Mesothelial cell of epicardium (in vitro differentiated cells): Measurements from ENCODE around the gene SPAAR. TPM values are rescaled to one million over a fixed set of nuclear protein-coding genes. Genes with fewer than 3 reads are reported as not detected.

Source experiments
- DNase-seq, 2 experiments: peaks; one replicate each; pipeline ENCODE4 v3.0.0; 2021; ENCODE audit warnings: low spot score in 2 of 2; ENCODE audit not compliant: unreplicated experiment in 2 of 2
- H3K27ac Mint-ChIP-seq: 2 replicates; pipeline ENCODE4 v1.8.0; 2021; ENCODE audit warnings: mixed read lengths
- H3K27me3 Mint-ChIP-seq: 2 replicates; pipeline ENCODE4 v1.8.0; 2021; ENCODE audit warnings: low read depth, mixed read lengths
- H3K36me3 Mint-ChIP-seq: 2 replicates; pipeline ENCODE4 v1.8.0; 2021; ENCODE audit warnings: mixed read lengths
- H3K4me1 Mint-ChIP-seq: 2 replicates; pipeline ENCODE4 v1.8.0; 2021; ENCODE audit warnings: mixed read lengths
- H3K4me3 Mint-ChIP-seq: 2 replicates; pipeline ENCODE4 v1.8.0; 2021; ENCODE audit warnings: mild to moderate bottlenecking, moderate library complexity, mixed read lengths
- H3K9me3 Mint-ChIP-seq: 2 replicates; pipeline ENCODE4 v1.8.0; 2021; ENCODE audit warnings: mixed read lengths
- CTCF ChIP-seq: fragments of 200-600 bp; sonication (generic); IDR thresholded peaks from one replicate; pipeline ENCODE4 v1.5.0; 2021; ENCODE audit warnings: antibody characterized with exemption; ENCODE audit not compliant: unreplicated experiment
- total RNA-seq: library from RNA; stranded (reverse); gene quantifications from 3 replicates; pipeline ENCODE4 v1.2.1, GENCODE V29; 2021

Gene SPAAR, protein sequence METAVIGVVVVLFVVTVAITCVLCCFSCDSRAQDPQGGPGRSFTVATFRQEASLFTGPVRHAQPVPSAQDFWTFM
- 0.14 to 0.47 TPM (median 0.27 TPM) in 3 replicates for total RNA-seq

GRCh38 chr9:35909274-35909673, at the start of gene SPAAR:
TSS of gene SPAAR (plus strand) at chr9:35909490. CDS start at chr9:35910464, 974 bp downstream.
- no peak for DNase-seq
- no peaks in the 10 kb centered on the region for H3K9me3 Mint-ChIP-seq
- H3K36me3 Mint-ChIP-seq: no peaks in the 10 kb centered on the region
- H3K27ac Mint-ChIP-seq: peak within 1 kb of the TSS; percentile 96
- H3K4me3 Mint-ChIP-seq: no peak within 1 kb of the TSS
- H3K4me1 Mint-ChIP-seq: peaks cover 58% of the 10 kb centered on the region
- no peak for TF ChIP-seq CTCF
- no peaks in the 10 kb centered on the region for H3K27me3 Mint-ChIP-seq

DNA sequence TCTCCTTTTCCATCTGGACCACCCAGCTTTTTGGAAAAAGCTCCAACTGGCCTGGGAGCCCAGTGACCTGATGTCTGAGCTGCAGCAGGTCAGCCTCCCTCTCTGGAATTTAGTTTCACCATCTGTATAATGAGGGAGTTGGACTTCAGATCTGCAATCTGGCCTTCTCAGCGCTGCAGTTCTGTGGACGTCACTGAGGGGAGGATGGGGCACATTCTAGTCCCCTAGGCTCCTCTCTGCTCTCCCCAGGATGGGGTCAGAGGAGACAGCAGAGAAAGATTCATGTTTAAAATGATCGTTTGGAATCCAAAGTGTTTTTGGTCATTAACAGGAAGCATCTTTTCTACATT, 49.3 kb upstream of the SPAAR start:
- peaks cover 37% of the 10 kb centered on the region for H3K27me3 Mint-ChIP-seq
- H3K27ac Mint-ChIP-seq: no peak overlapping the region
- H3K36me3 Mint-ChIP-seq: peaks cover 3% of the 10 kb centered on the region
- DNase-seq: no peak
- H3K4me1 Mint-ChIP-seq: no peaks in the 10 kb centered on the region
- H3K9me3 Mint-ChIP-seq: no peaks in the 10 kb centered on the region
- no peak overlapping the region for H3K4me3 Mint-ChIP-seq
- TF ChIP-seq CTCF: no peak

DNA sequence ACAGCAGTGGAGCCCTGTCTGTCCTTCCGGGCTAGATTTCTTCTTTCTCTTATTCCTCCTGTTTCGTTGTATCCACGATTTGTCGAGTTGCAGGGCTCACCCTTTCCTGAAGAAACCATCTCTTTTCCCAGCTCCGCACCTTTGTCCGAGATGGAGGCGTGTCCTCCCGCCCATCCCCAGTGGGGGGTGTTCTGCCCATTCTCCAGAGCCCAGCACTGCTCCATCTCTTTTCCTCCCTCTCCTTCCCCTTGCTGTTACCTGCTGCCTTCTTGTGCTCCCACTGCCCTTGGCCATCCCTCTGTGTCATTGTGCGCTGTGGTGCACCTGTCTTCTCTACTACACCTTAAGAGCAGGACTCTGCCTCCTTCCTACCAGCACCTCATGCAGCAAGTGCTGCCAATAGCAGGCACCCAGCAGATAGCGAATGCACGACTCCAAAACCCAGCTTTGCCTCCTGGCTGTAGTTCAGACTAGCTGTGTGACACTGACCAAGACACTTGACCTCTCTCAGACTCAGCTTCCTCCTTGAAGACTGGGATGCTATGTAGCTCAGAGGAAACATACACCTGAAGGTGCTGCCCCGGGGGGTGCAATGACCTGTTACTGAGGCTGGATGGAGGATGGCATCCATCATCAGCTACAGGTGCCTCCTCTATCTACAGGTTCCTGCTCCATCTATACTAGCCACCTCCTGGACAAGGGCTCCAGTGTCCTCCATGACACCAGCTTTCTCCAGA, 48.0 kb upstream of the SPAAR start:
- Mint-ChIP-seq H3K27me3 (peaks cover 37% of the 10 kb centered on the region), H3K36me3 (peaks cover 3% of the 10 kb centered on the region), H3K27ac (no peak overlapping the region), H3K4me1 (no peaks in the 10 kb centered on the region), H3K4me3 (no peak overlapping the region), H3K9me3 (no peaks in the 10 kb centered on the region)
- no peak for TF ChIP-seq CTCF
- no peak for DNase-seq

GRCh38 chr9:35862328-35862727, 47.0 kb upstream of the SPAAR start:
- Mint-ChIP-seq H3K4me1 (no peaks in the 10 kb centered on the region), H3K27ac (no peak overlapping the region)

DNA sequence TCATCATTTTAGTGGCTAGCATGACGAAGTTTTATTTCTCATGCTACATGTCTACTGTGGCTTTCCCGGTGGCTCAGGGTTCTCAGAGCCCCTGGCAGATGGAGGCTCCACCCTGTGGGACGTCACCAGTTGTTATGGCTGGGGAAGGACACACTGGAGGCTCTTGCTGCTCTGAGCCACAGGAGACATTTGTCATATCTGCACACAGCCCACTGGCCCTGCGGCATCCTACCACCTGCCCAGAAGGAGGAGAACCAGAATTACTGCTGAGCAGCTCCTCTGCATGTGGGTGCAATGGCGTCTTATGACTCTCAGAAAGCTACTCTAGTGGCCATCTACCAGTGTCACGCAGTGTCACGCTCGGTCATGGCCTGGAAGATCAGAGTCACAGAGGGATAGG, 45.7 kb upstream of the SPAAR start:
- no peaks in the 10 kb centered on the region for H3K36me3 Mint-ChIP-seq
- H3K9me3 Mint-ChIP-seq: no peaks in the 10 kb centered on the region
- no peaks in the 10 kb centered on the region for H3K4me1 Mint-ChIP-seq
- peaks cover 37% of the 10 kb centered on the region for H3K27me3 Mint-ChIP-seq
- no peak for DNase-seq
- no peak for TF ChIP-seq CTCF
- H3K4me3 Mint-ChIP-seq: no peak overlapping the region
- no peak overlapping the region for H3K27ac Mint-ChIP-seq

More at GRCh38 chr9:35862328-35862727, 47.0 kb upstream of the SPAAR start:
- H3K36me3 Mint-ChIP-seq: no peaks in the 10 kb centered on the region
- H3K9me3 Mint-ChIP-seq: no peaks in the 10 kb centered on the region
- no peak overlapping the region for H3K4me3 Mint-ChIP-seq
- no peak for DNase-seq
- TF ChIP-seq CTCF: no peak
- H3K27me3 Mint-ChIP-seq: peaks cover 37% of the 10 kb centered on the region
